GM13977 (cell line): ENCODE data around the gene TMEM63A.

Source experiments
- DNase-seq: peaks from one replicate; pipeline ENCODE4 v3.0.0; 2012; ENCODE audit warnings: low spot score
- CTCF ChIP-seq: IDR thresholded peaks from 2 replicates; pipeline ENCODE4 v1.5.1; 2012; ENCODE audit warnings: mild to moderate bottlenecking, control low read depth; ENCODE audit not compliant: insufficient read depth; ENCODE audit errors: extremely low read depth, missing control alignments
- in situ Hi-C: fragments of 300-500 bp; cut with MboI; formaldehyde crosslinking; loops from one replicate; pipeline ENCODE4 v1.12.0; 2022; ENCODE audit warnings: low sequenced_read_pairs, low pct_unique_long_range_greater_than_20kb, mixed read lengths, inconsistent platforms; ENCODE audit not compliant: unreplicated experiment

TMEM63A gene

GRCh38 chr1:225822655-225823403 lies 59.4 kb downstream of the TMEM63A start:
- DNase-seq, result no peak
- in situ Hi-C loops, result no loop called here
- TF ChIP-seq CTCF, result no peak

- DNase-seq, result no peak
- in situ Hi-C loops, result no loop called here
- no peak for TF ChIP-seq CTCF
Observed at GRCh38 chr1:225820522-225821120, 61.6 kb downstream of the TMEM63A start.

- in situ Hi-C loops, result no loop called here
- no peak for DNase-seq
- no peak for TF ChIP-seq CTCF
Observed at GRCh38 chr1:225819346-225820192, 62.6 kb downstream of the TMEM63A start.

- in situ Hi-C loops, result no loop called here
- no peak for DNase-seq
- no peak for TF ChIP-seq CTCF
Observed at GRCh38 chr1:225818229-225818628, 64.0 kb downstream of the TMEM63A start.

- no peak for DNase-seq
- in situ Hi-C loops, result no loop called here
- no peak for TF ChIP-seq CTCF
Observed at GRCh38 chr1:225817611-225818061, 64.5 kb downstream of the TMEM63A start.

GRCh38 chr1:225816643-225817538 lies 65.3 kb downstream of the TMEM63A start:
- DNase-seq, result no peak
- in situ Hi-C loops, result no loop called here
- no peak for TF ChIP-seq CTCF
